ENCODE results near the gene ENTPD6.
A peak's percentile ranks its signal among the peaks of the same experiment; 100 is the strongest.
"Not testable (repeated sequence)": the region's sequence is repeated elsewhere in the genome, so short reads cannot be mapped to it uniquely, and the experiment has no call there.

Gene ENTPD6

GRCh38 chr20:25195014-25195961 is at the start of gene ENTPD6:
TSS of gene ENTPD6 (plus strand) at chr20:25195712. CDS start at chr20:25206537, 10,825 bp downstream.
- peak; percentile 96 for DNase-seq

GRCh38 chr20:25146976-25147375 is 48.5 kb upstream of the ENTPD6 start:
- DNase-seq: no peak

GRCh38 chr20:25147716-25148115 is 47.8 kb upstream of the ENTPD6 start:
- DNase-seq: no peak

GRCh38 chr20:25148181-25148981 is 47.1 kb upstream of the ENTPD6 start:
- DNase-seq: peak; percentile 69

GRCh38 chr20:25148982-25149846 is 46.3 kb upstream of the ENTPD6 start:
- DNase-seq: no peak

GRCh38 chr20:25150016-25150415 is 45.5 kb upstream of the ENTPD6 start:
- no peak for DNase-seq

- no peak for DNase-seq
Observed at GRCh38 chr20:25158043-25158442, 37.5 kb upstream of the ENTPD6 start.

- DNase-seq: no peak
Observed at GRCh38 chr20:25160467-25160866, 35.0 kb upstream of the ENTPD6 start.

- DNase-seq: no peak
Observed at GRCh38 chr20:25160897-25161296, 34.6 kb upstream of the ENTPD6 start.

GRCh38 chr20:25165128-25165527 is 30.4 kb upstream of the ENTPD6 start:
- no peak for DNase-seq

- DNase-seq: not testable (repeated sequence)
Observed at GRCh38 chr20:25166105-25166782, 29.3 kb upstream of the ENTPD6 start.

GRCh38 chr20:25173321-25173720 is 22.2 kb upstream of the ENTPD6 start:
- no peak for DNase-seq

- no peak for DNase-seq
Observed at GRCh38 chr20:25173886-25174308, 21.6 kb upstream of the ENTPD6 start.

GRCh38 chr20:25176184-25176583 is 19.3 kb upstream of the ENTPD6 start:
- no peak for DNase-seq

- DNase-seq: no peak
Observed at GRCh38 chr20:25177890-25178321, 17.6 kb upstream of the ENTPD6 start.

GRCh38 chr20:25178563-25179438 is 16.7 kb upstream of the ENTPD6 start:
- DNase-seq: no peak

GRCh38 chr20:25179439-25180089 is 15.9 kb upstream of the ENTPD6 start:
- DNase-seq: no peak

GRCh38 chr20:25184391-25184790 is 11.1 kb upstream of the ENTPD6 start:
- not testable (repeated sequence) for DNase-seq

- DNase-seq: no peak
Observed at GRCh38 chr20:25187220-25187619, 8.3 kb upstream of the ENTPD6 start.

- DNase-seq: no peak
Observed at GRCh38 chr20:25187635-25188034, 7.9 kb upstream of the ENTPD6 start.
